Gastrocnemius medialis (tissue), 4 donors: ENCODE data around the gene TACC3. TPM values are rescaled to one million over a fixed set of nuclear protein-coding genes. Genes with fewer than 3 reads are reported as not detected.

Experiments
- ATAC-seq, 2 donors: fragments of 150-250 bp; one replicate each; pipeline ENCODE4 v1.9.1; 2016
- DNase-seq, 2 donors: peaks; one replicate each; pipeline ENCODE4 v3.0.0-alpha.2; 2019
- H3K27ac ChIP-seq, 4 donors: fragments of 200-600 bp; sonication (generic); 1 replicate in 1 of 4; 2 replicates in 3 of 4; pipeline ENCODE4 v1.5.1; 2016 to 2018; ENCODE audit warnings: mild to moderate bottlenecking in 2 of 4, moderate library complexity in 1 of 4
- H3K27me3 ChIP-seq, 3 donors: fragments of 200-600 bp; sonication (generic) in 2 of 3; 1 replicate in 1 of 3; 2 replicates in 2 of 3; pipeline versions ENCODE4 v1.5.1 to v1.6.0; 2016 to 2019; ENCODE audit warnings: mild to moderate bottlenecking in 1 of 3, moderate library complexity in 1 of 3
- H3K36me3 ChIP-seq, 2 donors: fragments of 200-600 bp; sonication (generic) in 1 of 2; one replicate each; pipeline ENCODE4 v1.5.1; 2017 to 2018
- H3K4me1 ChIP-seq, 2 donors: fragments of 200-600 bp; sonication (generic) in 1 of 2; one replicate each; pipeline ENCODE4 v1.5.1; 2016 to 2017; ENCODE audit warnings: mild to moderate bottlenecking in 2 of 2
- H3K4me3 ChIP-seq, 4 donors: fragments of 200-600 bp; sonication (generic) in 3 of 4; 1 replicate in 1 of 4; 2 replicates in 3 of 4; pipeline ENCODE4 v1.5.1; 2016 to 2019; ENCODE audit warnings: mild to moderate bottlenecking in 2 of 4
- H3K9me3 ChIP-seq, 3 donors: fragments of 200-600 bp; sonication (generic) in 2 of 3; 1 replicate in 1 of 3; 2 replicates in 2 of 3; pipeline ENCODE4 v1.5.1; 2016 to 2019
- POLR2A ChIP-seq, 2 donors: fragments of 450-650 bp; IDR thresholded peaks; one replicate each; pipeline ENCODE4 v1.6.1; 2017; ENCODE audit warnings: antibody characterized with exemption in 2 of 2, mild to moderate bottlenecking in 2 of 2, moderate library complexity in 2 of 2
- in situ Hi-C, 4 donors: fragments of 200-750 bp; cut with MboI; loops; one replicate each; pipeline versions ENCODE4 v1.15.0 to v1.8.0; 2017; ENCODE audit warnings: low sequenced_read_pairs in 4 of 4
- intact Hi-C: fragments of 100-400 bp; cut with DNase I; formaldehyde crosslinking; loops from one replicate; pipeline ENCODE4 v1.15.1; 2023; ENCODE audit warnings: low total_unique reads
- total RNA-seq, 4 donors: library from RNA; depleted of rRNA; stranded (reverse); fragments of >200 nt; gene quantifications; one replicate each; pipeline versions ENCODE4 v1.1.0 to v1.2.3, GENCODE V29; 2016
- TF ChIP-seq, protein P1 (sequence below), 5 experiments: fragments of 450-650 bp in 3 of 5; fragments of 200-600 bp in 2 of 5; sonication (generic) in 2 of 5; IDR thresholded peaks in 4 of 5; conservative IDR thresholded peaks in 1 of 5; 1 replicate in 4 of 5; 2 replicates in 1 of 5; pipeline ENCODE4 v1.5.1; 2016 to 2019; ENCODE audit warnings: antibody characterized with exemption in 5 of 5, mild to moderate bottlenecking in 3 of 5, moderate library complexity in 3 of 5

TACC3 gene
- total RNA-seq, 4 donors from 2014 or later: 1.5 to 3.2 (median 1.9) TPM

DNA sequence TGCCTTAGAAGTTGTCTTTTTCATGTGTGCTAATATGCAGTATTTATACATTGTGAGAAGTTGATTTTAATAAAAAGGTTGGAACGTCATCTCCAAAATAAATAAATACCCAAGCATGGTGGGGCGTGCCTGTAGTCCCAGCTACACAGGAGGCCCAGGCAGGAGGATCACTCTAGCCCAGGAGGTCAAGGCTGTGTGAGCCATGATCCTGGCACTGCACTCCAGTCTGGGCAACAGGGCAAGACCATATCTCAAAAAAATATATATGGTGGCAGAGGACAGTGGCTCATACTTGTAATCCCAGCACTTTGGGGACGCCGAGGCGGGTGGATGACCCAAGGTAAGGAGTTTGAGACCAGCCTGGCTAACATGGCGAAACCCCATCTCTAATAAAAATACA lies 15.6 kb upstream of the TACC3 start:
- ATAC-seq: no peak
- peaks cover 0 to 14% of the 10 kb centered on the region in 2 donors for H3K36me3 ChIP-seq

DNA sequence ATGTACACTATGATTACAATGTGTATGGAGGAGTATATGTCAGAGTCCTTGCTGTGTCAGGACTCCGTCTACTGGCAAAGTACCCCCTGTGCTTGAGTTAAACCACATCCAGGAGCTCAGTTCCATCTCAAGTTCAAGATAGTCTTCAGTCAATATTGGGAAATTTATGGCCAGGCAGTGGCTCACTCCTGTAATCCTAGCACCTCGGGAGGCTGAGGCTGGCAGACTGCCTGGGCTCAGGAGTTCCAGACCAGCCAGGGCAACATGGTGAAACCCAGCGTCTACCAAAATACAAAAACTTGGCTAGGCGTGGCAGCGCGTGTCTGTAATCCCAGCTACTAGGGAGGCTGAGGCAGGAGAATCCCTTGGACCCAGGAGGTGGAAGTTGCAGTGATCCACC lies 15.0 kb upstream of the TACC3 start:
- TF ChIP-seq, protein P1, sequence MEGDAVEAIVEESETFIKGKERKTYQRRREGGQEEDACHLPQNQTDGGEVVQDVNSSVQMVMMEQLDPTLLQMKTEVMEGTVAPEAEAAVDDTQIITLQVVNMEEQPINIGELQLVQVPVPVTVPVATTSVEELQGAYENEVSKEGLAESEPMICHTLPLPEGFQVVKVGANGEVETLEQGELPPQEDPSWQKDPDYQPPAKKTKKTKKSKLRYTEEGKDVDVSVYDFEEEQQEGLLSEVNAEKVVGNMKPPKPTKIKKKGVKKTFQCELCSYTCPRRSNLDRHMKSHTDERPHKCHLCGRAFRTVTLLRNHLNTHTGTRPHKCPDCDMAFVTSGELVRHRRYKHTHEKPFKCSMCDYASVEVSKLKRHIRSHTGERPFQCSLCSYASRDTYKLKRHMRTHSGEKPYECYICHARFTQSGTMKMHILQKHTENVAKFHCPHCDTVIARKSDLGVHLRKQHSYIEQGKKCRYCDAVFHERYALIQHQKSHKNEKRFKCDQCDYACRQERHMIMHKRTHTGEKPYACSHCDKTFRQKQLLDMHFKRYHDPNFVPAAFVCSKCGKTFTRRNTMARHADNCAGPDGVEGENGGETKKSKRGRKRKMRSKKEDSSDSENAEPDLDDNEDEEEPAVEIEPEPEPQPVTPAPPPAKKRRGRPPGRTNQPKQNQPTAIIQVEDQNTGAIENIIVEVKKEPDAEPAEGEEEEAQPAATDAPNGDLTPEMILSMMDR (IDR thresholded peaks at IDR 0.05 in 4 of 5, conservative IDR thresholded peaks at IDR 0.05 in 1 of 5): no peak
- no peak for TF ChIP-seq POLR2A (IDR thresholded peaks at IDR 0.05)
- ATAC-seq (peak in 1 of 2 donors; percentile 55), DNase-seq (no peak)
- Histone ChIP-seq H3K36me3 (peaks cover 0 to 14% of the 10 kb centered on the region in 2 donors), H3K27ac (peak overlapping the region in 1 of 4 donors; percentile 5), H3K27me3 (no peaks in the 10 kb centered on the region), H3K4me3 (no peak overlapping the region), H3K9me3 (no peaks in the 10 kb centered on the region), H3K4me1 (peaks cover 12 to 13% of the 10 kb centered on the region in 2 donors)
- intact Hi-C loops (no loop called here), in situ Hi-C loops (no loop called here)

More for the DNA sequence above, 15.6 kb upstream of the TACC3 start:
- no peak for DNase-seq
- intact Hi-C loops (no loop called here), in situ Hi-C loops (no loop called here)
- no peaks in the 10 kb centered on the region for H3K9me3 ChIP-seq
- H3K27ac ChIP-seq: peak overlapping the region in 1 of 4 donors; percentile 5
- peaks cover 6 to 7% of the 10 kb centered on the region in 2 donors for H3K4me1 ChIP-seq
- no peak overlapping the region for H3K4me3 ChIP-seq
- no peaks in the 10 kb centered on the region for H3K27me3 ChIP-seq
- TF ChIP-seq POLR2A (IDR thresholded peaks at IDR 0.05): no peak
- TF ChIP-seq, protein P1 (IDR thresholded peaks at IDR 0.05 in 4 of 5, conservative IDR thresholded peaks at IDR 0.05 in 1 of 5): no peak

DNA sequence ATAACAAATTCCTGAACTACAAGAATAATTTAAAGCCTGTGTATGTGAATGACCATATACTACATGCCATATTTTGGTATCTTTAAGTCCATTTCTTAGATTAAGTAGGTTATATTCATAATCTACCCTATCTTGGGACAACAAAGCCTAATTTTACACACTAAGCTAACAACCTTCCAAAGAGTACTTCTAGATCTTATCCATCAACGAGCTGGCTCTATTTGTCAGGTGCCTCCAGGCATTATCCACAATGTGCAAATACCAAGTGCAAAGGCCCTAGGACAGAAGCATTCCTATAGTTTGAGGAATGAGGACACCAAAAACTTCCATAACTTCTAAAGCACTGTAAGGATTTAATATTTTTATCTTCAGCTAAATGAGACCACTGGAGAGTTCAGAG lies 12.7 kb upstream of the TACC3 start:
- intact Hi-C loops: loop anchor here (2.0 kb wide), 1 partner anchor 18 kb away; no protein-coding TSS in a partner anchor
- in situ Hi-C loops: no loop called here
- ATAC-seq (no peak), DNase-seq (no peak)
- no peaks in the 10 kb centered on the region for H3K9me3 ChIP-seq
- peaks cover 18 to 21% of the 10 kb centered on the region in 2 donors for H3K4me1 ChIP-seq
- no peak overlapping the region for H3K27ac ChIP-seq
- H3K27me3 ChIP-seq: no peaks in the 10 kb centered on the region
- TF ChIP-seq, protein P1 (IDR thresholded peaks at IDR 0.05 in 4 of 5, conservative IDR thresholded peaks at IDR 0.05 in 1 of 5): no peak
- TF ChIP-seq POLR2A (IDR thresholded peaks at IDR 0.05): no peak
- H3K4me3 ChIP-seq: no peak overlapping the region
- no peaks in the 10 kb centered on the region for H3K36me3 ChIP-seq

DNA sequence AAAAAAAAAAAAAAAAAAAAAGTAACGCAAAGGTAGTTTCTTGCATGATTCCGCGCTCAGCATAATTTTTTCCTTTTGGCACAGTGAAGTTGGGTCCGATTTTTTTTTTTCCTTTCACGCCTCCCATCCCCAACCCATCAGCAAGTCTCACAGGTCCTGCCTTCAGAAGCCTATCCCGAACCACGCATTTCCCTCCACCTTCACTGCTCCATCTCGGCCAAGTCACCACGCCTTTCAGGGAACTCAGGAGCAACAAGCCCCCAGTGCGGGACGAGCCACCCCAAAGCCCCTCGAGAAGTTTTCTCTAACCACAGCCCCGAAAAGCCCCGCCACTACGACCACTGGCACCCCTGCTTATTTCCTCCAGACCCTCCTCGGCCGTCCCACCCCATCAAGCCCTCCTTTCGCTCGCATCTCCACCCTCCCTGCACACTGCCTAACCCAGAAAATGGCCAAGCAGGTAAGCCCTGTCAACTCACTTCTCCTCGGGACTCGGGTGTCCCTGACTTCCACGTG lies 10.2 kb upstream of the TACC3 start:
- intact Hi-C loops: loop anchor here (5.0 kb wide), 1 partner anchor 146 kb away; the partner anchor contains the start of gene LETM1
- Histone ChIP-seq H3K4me3 (peak overlapping the region; percentile 66 to 77 (median 73)), H3K27me3 (no peaks in the 10 kb centered on the region), H3K36me3 (no peaks in the 10 kb centered on the region), H3K4me1 (peaks cover 18 to 25% of the 10 kb centered on the region in 2 donors), H3K27ac (peak overlapping the region; percentile 91 to 96 (median 95)), H3K9me3 (no peaks in the 10 kb centered on the region)
- no peak for DNase-seq
- no peak for ATAC-seq
- in situ Hi-C loops: no loop called here
- TF ChIP-seq POLR2A (IDR thresholded peaks at IDR 0.05): no peak
- TF ChIP-seq, protein P1 (IDR thresholded peaks at IDR 0.05 in 4 of 5, conservative IDR thresholded peaks at IDR 0.05 in 1 of 5): no peak
